ENCODE data around the gene MYBPHL.
"Not testable (repeated sequence)": the region's sequence is repeated elsewhere in the genome, so short reads cannot be mapped to it uniquely, and the experiment has no call there.

The MYBPHL gene

GRCh38 chr1:109305991-109306390, 820 bp downstream of the MYBPHL start:
- DNase-seq (ENCODE audit: low read depth): not testable (repeated sequence)

DNA sequence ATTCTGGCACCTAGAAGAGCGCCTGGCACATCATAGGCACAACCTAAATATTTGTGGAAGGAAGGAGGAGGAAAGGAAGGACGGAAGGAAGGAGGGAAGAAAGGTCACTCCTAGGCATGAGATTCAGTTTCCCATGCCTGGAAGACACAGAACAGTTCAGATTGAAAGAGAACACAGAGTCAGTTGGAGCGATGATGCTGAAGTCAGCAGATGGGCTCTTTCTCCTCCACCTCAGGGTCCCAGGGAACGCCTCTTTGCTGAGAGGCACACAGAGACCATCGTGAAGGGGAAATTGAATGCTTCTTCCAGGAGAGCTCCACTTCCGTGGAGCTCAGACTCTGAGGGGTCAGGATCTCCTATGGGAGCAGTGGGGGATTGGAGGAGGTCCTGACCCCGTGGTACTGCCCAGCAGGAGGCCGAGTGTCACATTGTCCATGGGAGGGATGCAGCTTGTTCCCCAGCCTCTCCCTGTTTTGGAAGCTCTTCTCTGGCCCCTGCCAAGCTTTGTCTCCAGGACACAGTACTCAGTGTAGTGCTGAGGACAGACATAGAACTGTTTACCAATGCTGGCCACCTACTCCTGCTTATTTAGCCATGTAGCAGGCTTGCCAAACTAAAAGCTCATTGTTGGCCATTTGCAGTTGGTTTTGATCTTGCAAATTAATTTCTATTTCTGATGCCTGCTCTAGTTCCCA, 2.4 kb downstream of the MYBPHL start:
- DNase-seq (ENCODE audit: low read depth): no peak

- no peak for DNase-seq (ENCODE audit: low read depth)
Measured at GRCh38 chr1:109301874-109302273, 4.9 kb downstream of the MYBPHL start.

DNA sequence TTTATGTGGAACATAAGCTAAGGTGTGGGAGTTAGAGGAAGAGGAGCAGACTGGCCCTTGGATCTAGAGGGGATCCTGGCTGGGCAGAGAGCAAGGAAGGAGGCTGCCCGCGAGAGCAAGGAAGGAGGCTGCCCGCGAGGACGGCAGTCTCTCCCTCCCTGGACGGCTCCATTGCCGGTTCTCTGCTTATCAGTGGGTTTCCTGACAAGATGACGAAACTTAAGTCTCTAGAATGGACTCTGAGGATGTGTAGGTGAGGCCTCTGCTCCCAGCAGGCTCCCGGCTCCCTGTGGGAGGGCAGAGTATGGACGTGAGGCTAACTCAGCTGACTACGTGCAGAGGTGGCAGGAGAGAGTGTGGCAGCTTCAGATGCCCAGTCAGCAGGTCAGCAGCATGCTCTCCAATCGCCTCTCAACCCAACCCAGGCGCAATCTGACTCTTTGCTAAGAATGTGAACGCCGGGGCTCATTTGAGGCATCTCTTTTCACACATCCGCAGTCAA, 6.1 kb downstream of the MYBPHL start:
- no peak for DNase-seq (ENCODE audit: low read depth)

DNA sequence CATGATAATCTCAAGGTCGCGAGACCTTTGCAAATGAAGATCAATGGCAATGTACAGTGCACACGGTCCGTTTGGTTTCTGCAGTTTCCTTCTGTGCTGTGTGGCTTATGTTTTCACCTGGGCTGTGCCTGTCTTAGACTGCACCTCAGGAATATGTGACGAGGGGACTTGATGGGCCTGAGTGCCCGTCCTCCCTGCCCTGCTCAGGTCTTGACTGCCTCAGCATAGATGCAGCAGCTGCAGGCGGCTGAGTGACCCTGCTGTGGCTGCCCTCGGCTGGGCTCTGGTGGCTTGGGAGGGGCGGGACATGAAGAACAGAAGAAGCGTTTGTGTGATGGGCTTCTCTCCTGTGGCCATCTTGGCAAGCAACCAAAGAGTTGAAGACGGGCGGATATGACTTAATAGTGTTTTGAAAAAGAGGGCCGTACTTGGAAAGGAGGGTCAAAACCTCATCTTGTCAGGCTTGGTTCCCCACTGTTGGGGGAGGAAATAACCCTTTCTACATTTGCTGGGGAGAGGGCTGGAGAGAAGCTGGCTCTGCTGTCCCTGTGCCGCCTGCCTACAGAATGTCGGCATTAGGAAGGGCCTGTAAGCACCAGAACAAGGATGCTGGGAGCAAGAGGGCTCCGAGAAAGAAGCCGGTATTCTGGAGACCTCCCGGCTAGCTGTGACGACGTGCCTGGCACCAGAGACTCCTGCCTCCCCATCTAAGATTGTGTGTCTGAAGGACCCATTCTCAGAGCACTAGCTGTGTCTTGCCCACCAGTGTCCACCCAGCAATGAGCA, 7.1 kb downstream of the MYBPHL start:
- no peak for DNase-seq (ENCODE audit: low read depth)

DNA sequence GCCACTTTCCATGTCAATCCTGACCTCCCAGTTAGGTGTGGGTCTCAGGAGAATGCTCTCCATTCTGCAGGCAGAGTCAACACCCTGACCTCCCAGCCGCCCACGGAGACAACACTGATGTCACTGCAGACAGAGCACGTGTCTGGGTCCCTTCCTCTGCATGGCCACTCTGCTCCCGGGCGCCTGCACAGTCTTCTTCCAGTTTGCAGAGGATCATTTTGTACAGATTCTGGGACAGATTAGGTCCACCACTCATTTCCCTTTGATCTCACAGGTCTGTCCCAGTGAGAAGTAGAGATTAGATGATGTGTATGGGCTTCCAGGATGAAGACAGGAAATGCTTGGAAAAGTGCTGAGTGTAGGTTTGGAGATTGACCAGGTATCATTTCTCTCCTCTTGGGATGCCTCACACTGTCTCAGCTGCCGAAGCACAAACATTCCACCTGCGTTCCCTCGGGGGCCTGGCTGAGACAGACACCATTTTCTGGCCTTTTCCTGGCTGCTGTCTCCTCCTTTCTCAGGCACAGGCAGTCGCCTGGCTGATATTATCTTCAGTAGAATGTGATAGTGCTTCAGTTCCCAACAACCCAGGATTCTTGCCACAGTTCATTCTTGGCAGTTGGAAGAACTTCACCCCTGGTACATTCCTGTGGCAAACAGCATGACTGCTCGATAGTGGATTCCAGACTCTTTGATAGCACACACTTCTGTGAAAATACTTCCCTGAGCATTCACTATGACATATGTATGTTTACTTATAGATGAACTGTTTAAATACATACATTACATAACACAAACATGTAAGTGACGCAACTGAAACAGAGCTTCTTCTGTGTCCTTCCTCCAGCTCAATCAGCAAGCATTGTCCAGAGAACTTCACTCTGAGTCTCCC, 7.9 kb downstream of the MYBPHL start:
- peak; percentile 54 for DNase-seq (ENCODE audit: low read depth)

DNA sequence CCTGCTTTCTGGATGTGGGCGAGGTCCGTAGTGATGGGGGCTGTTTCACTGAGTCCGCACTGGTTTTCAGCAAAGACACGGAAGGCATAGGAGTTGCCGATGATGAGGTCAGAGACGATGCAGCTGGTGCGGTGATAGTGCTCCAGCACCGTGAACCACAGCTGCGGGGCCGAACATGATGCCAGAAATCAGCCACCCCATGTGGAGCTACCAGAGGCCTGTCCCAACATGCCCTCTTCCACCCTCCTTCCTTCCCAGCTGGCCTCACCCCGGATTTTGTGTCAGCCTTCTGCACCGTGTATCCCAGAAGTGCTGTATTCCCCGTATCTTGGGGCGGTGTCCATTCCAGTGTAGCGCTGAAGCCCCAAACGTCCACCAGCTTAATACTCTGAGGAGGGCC, 10.0 kb downstream of the MYBPHL start:
- DNase-seq (ENCODE audit: low read depth): no peak

GRCh38 chr1:109295712-109296415, 10.9 kb downstream of the MYBPHL start:
- no peak for DNase-seq (ENCODE audit: low read depth)

DNA sequence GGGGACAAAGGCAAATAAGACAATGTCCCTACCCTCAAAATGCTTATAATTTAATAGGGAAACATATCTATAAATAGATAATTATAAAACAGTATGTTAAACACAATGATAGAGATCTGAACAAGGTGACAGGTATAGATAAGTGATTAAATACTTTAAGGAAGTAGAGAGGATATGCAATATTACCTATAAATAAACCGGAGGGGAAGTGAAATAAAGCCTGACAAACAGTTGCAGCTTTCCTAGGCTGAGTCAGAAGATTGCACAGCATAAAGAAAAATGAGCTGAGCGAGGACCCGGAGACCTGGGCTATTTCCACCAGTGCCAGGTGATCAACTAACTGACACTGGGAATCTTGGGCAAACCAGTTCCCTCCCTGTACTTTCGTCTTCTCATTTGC, 12.3 kb downstream of the MYBPHL start:
- DNase-seq (ENCODE audit: low read depth): no peak

GRCh38 chr1:109293026-109293425, 13.8 kb downstream of the MYBPHL start:
- no peak for DNase-seq (ENCODE audit: low read depth)

- DNase-seq (ENCODE audit: low read depth): no peak
Measured at GRCh38 chr1:109292364-109292763, 14.4 kb downstream of the MYBPHL start.

- DNase-seq (ENCODE audit: low read depth): no peak
Measured at GRCh38 chr1:109290998-109291397, 15.8 kb downstream of the MYBPHL start.

- no peak for DNase-seq (ENCODE audit: low read depth)
Measured at GRCh38 chr1:109290137-109290536, 16.7 kb downstream of the MYBPHL start.

DNA sequence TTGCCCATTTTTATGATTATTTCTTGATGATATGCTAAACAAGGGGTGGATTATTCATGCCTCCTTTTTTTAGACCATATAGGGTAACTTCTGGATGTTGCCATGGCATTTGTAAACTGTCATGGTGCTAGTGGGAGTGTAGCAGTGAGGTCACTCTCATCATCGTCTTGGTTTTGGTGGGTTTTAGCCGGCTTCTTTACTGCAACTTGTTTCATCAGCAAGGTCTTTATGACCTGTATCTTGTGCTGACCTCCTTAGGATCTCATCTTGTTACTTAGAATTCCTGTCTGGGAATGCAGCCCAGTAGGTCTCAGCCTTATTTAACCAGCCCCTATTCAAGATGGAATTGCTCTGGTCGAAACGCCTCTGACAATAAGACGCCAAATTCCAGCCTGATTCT, 20.0 kb downstream of the MYBPHL start:
- not testable (repeated sequence) for DNase-seq (ENCODE audit: low read depth)

DNA sequence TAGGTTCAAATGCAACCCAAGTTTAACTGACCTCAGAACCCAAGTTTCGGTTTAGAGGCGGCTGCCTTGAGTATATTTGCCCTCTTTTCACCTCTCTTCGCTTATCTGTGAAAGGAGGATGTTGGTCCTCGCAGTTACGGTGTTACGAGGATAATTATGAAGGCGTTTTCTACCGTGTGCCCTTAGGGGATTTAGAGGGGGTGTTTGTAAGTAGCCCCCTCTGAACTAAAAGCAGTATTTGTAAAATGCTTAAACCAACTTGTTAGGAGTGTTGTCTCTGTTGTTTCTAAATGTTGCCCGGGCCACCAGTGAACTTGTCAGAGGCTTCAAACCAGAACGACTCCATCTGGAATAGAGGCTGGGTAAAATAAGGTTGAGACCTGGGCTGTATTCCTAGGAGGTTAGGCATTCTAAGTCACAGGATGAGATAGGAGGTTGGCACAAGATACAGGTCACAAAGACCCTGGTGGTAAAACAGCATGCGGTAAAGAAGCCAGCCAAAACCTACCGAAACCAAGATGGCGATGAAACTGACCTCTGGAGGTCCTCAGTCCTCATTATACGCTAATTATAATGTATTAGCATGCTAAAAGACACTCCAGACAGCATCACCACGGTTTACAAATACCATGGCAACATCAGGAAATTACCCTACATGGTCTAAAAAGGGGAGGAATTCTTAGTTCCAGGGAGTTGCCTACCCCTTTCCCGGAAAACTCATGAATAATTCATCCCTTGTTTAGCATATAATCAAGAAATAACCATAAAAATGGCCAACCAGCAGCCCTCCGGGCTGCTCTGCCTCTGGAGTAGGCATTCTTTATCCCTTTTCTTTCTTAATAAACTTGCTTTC, 22.8 kb downstream of the MYBPHL start:
- DNase-seq (ENCODE audit: low read depth): no peak

- peak; percentile 94 for DNase-seq (ENCODE audit: low read depth)
Measured at GRCh38 chr1:109282952-109283747, 23.7 kb downstream of the MYBPHL start, which contains the start of gene PSRC1. PSRC1 (minus strand) TSS chr1:109283145.

DNA sequence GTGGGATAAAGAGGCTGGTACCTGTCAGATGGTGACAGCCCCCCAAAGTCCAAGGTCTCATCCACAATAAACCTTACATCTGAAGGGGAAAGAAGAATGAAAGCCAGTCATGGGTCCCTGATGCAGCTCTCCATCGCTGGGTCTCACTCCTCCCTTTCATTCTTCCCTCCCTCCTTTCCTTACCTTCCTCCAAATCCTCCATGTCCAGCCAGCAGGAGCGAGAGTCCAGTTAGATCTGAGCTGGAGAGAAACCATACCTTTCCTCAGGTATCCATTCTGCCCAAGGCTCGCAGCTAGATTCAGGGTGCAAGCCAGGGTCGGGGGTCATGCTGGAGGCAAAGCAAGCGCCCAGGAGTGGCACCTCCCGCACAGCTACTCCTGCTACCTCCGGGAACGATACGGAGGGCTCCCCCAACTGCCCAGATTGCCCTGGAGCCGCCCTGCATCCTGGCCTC, 24.3 kb downstream of the MYBPHL start:
- DNase-seq (ENCODE audit: low read depth): no peak

- DNase-seq (ENCODE audit: low read depth): no peak
Measured at GRCh38 chr1:109281680-109282496, 24.9 kb downstream of the MYBPHL start.

- DNase-seq (ENCODE audit: low read depth): no peak
Measured at GRCh38 chr1:109280862-109281261, 25.9 kb downstream of the MYBPHL start.
